GM19099 (cell line): ENCODE data around the gene DAAM1.

Experiments
- POLR2A ChIP-seq: IDR thresholded peaks from 3 replicates; pipeline ENCODE4 v1.6.1; 2011; ENCODE audit warnings: low read depth; ENCODE audit not compliant: insufficient read length; ENCODE audit errors: extremely low read depth

DAAM1 gene

DNA sequence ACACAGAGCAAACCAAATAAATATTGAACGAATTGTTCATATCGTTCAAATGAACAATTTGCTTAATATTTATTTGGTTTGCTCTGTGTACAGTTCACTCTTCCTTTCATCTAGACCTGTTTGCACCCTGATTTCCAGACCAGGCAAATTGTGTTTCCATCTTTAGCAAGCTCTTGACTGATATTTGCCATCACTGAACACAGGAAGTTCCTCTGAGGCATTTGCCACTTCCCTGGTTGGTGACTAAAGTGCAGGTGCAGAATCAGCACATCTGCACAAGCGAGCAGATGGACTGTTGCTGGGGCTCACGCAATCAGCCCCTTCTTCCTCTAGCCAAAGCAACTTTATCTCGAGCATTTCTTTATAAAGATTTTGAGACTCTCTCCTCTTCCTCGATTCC lies 112.9 kb downstream of the DAAM1 start:
- no peak for TF ChIP-seq POLR2A

- TF ChIP-seq POLR2A: no peak
Observed at GRCh38 chr14:59302313-59302712, 113.8 kb downstream of the DAAM1 start.

DNA sequence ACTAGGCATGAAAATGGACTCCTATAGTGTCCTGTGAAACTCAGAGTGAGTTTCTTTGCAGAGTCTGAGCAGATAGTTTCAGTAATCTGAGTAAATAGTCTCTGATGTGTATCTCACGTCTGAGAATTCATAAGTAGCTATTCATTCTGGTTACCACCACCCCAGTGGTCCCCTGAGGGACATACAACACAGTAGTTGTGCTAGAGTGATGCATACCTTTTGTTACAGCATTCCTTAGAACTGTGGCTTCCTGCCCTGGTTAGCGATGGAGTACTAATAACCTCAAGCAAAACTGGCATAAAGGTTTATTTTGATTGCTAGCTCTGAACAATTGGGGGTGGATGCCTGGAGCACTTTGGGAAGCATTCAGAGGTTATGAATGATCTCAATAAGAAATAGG lies 114.7 kb downstream of the DAAM1 start:
- no peak for TF ChIP-seq POLR2A

DNA sequence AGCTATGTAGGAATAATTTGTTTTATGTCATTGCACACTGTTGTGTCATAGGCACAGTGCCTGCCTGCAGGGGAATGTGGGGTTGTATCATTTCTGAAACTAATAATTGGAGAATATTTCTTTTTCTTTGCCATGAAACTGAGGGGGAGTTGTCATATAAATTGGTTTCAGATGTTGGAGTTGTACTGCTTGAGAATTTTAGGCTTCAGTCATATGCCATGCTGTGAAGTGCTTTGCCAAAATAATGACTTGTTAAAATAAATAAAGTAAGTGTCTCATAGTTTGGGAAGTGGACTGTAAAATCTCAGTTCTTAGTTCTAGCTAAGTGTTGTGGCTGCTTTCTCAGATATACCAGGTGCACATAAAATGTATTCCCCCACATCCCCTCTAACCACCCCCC lies 116.8 kb downstream of the DAAM1 start:
- no peak for TF ChIP-seq POLR2A

DNA sequence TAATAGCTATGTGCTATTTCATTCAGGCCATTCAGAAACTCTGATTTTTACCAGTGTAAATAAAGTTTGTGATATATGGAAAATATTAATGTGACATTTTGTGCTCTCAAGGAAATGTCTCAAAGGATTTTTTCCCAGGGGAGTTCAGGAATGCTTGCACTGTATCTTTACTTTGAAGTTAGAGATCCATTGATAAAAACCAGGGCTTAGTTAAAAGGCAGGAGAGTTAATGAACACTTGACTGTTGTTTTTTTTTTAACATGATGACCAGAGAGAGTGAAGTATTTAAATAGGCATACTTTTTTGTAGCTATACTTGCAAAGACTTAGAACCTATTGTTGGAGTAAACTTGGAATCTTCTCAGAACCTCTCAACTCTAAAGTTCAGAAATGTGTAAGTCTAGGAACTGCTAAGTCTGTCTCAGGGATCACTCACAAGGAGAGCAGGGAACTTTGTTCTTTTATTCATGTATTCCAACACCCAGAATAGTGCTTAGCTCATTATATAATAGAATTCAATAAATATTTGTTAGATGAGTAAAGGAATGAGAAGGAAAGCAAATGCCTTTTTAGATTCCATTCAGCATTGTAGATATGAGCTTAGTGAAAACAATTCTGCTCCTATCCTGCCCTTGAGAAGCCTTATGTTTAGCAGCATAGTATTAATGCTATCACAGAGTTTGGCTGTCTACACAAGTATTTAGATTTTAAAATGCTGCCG lies 117.5 kb downstream of the DAAM1 start:
- no peak for TF ChIP-seq POLR2A

- no peak for TF ChIP-seq POLR2A
Observed at GRCh38 chr14:59306775-59307174, 118.3 kb downstream of the DAAM1 start.

DNA sequence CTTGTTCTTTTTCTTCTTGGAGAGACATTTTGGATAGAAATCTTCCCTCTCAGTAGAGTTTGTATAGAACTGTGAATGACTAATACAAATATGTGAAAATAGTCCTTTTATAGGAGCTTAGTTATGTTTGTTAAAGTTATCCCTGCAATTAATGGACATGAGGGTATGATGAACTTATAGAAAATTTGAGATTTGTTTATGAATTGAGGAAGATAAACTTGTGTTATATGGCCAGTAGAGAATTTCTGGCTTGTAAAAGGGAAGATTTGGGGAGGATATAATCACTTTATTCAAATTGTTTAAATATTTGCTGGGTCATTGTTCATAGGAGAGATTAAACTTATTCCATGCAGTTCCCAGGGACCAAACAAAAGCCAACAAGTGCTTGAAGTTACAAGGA lies 119.6 kb downstream of the DAAM1 start:
- TF ChIP-seq POLR2A: no peak

- TF ChIP-seq POLR2A: no peak
Observed at GRCh38 chr14:59308673-59309072, 120.2 kb downstream of the DAAM1 start.

DNA sequence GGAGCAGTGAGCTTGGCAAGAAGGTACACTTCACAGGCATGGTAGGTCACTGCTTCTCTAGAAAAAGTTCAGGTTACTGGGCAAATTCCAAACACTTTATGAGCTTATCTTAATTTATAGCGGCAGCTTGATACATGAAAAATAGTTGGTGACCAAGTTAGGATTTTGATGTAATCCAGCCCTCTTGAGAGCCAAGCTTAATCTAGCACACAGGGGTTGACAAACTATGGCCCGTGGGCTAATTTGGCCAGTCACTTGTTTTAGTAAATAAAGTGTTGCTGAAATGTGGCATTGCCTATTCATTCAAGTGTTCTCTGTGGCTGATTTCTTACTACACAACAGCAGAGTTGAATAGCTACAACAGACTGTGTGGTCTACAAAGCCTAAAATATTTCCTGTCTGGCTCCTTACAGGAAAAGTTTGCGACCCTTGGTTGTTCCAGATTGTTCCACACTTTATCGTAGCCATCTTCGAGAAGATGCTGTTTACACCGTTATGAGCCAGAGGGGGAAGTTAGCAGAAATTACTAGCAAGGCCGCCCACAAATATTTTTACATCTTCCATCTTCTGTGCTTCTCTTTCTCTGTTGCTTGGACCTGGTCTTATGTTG lies 120.9 kb downstream of the DAAM1 start:
- no peak for TF ChIP-seq POLR2A

- TF ChIP-seq POLR2A: no peak
Observed at GRCh38 chr14:59310633-59311032, 122.2 kb downstream of the DAAM1 start.

DNA sequence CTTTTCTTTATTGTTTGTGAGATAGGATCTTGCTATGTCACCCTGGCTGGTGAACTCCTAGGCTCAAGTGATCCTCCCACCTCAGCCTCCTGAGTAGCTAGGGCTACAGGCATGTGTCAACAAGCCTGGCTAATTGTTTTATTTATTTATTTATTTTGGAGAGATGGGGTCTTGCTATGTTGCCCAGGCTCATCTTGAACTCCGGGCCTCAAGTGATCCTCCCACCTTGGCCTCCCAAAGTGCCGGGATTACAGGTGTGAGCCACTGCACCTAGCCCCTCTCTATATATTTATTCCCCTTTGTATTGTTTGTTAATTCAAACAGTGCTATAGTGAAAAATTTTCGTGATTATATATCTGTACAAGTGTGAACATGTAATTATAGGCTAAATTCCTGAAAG lies 123.3 kb downstream of the DAAM1 start:
- TF ChIP-seq POLR2A: no peak

DNA sequence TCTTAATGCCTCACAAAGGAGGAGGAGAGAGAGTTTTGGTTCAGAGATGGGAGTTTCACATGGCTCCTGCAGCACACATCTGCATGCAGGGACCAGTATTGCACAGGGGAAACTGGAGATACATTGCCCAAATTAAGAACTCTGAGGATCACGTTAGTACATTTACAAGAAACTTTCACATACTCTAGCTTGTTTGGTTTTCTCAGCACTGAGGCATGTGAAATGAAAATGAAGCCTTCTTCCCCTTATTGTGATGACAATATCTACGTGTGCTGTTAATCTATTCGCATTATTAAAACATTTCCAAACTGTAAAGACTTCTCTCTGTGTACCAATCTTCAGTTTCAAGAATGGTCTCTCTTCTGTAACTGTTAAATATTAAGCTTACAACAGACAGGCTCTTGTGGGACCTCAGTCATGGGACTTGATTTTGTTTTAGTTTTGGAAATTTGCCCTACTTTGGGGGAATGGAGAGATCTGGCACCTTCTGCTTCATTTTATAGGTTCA lies 124.7 kb downstream of the DAAM1 start:
- TF ChIP-seq POLR2A: no peak

- no peak for TF ChIP-seq POLR2A
Observed at GRCh38 chr14:59313658-59314608, 125.5 kb downstream of the DAAM1 start.

GRCh38 chr14:59314953-59315599 lies 126.6 kb downstream of the DAAM1 start:
- TF ChIP-seq POLR2A: no peak
